GM18520 (cell line): ENCODE data around the gene PFKM.

Source experiments
- ATAC-seq: cut with Tn5 transposase; IDR thresholded peaks from one replicate; pipeline ENCODE4 v1.9.1; 2021; ENCODE audit not compliant: unreplicated experiment

Gene PFKM

GRCh38 chr12:48156652-48157017 lies 37.5 kb downstream of the PFKM start:
- no peak for ATAC-seq

- ATAC-seq, result peak; percentile 91
Observed at GRCh38 chr12:48157018-48157888, 38.1 kb downstream of the PFKM start, which contains the start of gene ASB8. Gene ASB8, minus strand, starts transcription at chr12:48157515. Its CDS starts 4,019 bp downstream, at chr12:48153496.

- no peak for ATAC-seq
Observed at GRCh38 chr12:48157889-48158370, 38.8 kb downstream of the PFKM start.

- no peak for ATAC-seq
Observed at GRCh38 chr12:48160046-48160445, 40.9 kb downstream of the PFKM start.

GRCh38 chr12:48160807-48161206 lies 41.6 kb downstream of the PFKM start:
- ATAC-seq, result no peak

- ATAC-seq, result no peak
Observed at GRCh38 chr12:48163150-48163747, 44.1 kb downstream of the PFKM start.

GRCh38 chr12:48164451-48164850 lies 45.3 kb downstream of the PFKM start:
- ATAC-seq, result no peak

- no peak for ATAC-seq
Observed at GRCh38 chr12:48165089-48165981, 46.2 kb downstream of the PFKM start.

- ATAC-seq, result no peak
Observed at GRCh38 chr12:48169011-48169410, 49.8 kb downstream of the PFKM start.

GRCh38 chr12:48175613-48176416 lies 56.7 kb downstream of the PFKM start:
- no peak for ATAC-seq

- no peak for ATAC-seq
Observed at GRCh38 chr12:48176417-48176751, 57.2 kb downstream of the PFKM start.

GRCh38 chr12:48177982-48178381 lies 58.8 kb downstream of the PFKM start:
- ATAC-seq, result no peak

- ATAC-seq, result no peak
Observed at GRCh38 chr12:48179466-48179865, 60.3 kb downstream of the PFKM start.

GRCh38 chr12:48180424-48180823 lies 61.3 kb downstream of the PFKM start:
- ATAC-seq, result no peak

GRCh38 chr12:48180857-48181495 lies 61.8 kb downstream of the PFKM start:
- ATAC-seq, result no peak

GRCh38 chr12:48182631-48183030 lies 63.5 kb downstream of the PFKM start:
- no peak for ATAC-seq

- ATAC-seq, result no peak
Observed at GRCh38 chr12:48183091-48183875, 64.1 kb downstream of the PFKM start, which contains the start of gene CCDC184. Gene CCDC184, plus strand, starts transcription at chr12:48183644. Its CDS starts 479 bp downstream, at chr12:48184123.

- no peak for ATAC-seq
Observed at GRCh38 chr12:48183876-48184548, 64.8 kb downstream of the PFKM start.

GRCh38 chr12:48184549-48184922 lies 65.4 kb downstream of the PFKM start:
- ATAC-seq, result no peak
